Activated CD4-positive, alpha-beta T cell treated with anti-CD3 and anti-CD28 coated beads, Interleukin-2, Interleukin-4, amounts not matched to agents 100 ng/mL and 50 ng/mL, durations not matched to agents 16 hours and 8 hours (primary cell): Measurements from ENCODE around the gene EFHC1.
A peak's percentile ranks its signal among the peaks of the same experiment; 100 is the strongest.

Experiments used
- DNase-seq: peaks from one replicate; pipeline ENCODE4 v3.0.0-alpha.2; 2020; ENCODE audit warnings: low spot score

The EFHC1 gene

GRCh38 chr6:52518279-52518945, 98.3 kb downstream of the EFHC1 start:
- DNase-seq, result no peak

- no peak for DNase-seq
Observed at GRCh38 chr6:52519618-52520017, 99.5 kb downstream of the EFHC1 start.

GRCh38 chr6:52522151-52522626, 102.0 kb downstream of the EFHC1 start:
- no peak for DNase-seq

GRCh38 chr6:52522655-52523054, 102.5 kb downstream of the EFHC1 start:
- DNase-seq, result no peak

- no peak for DNase-seq
Observed at GRCh38 chr6:52523378-52524142, 103.4 kb downstream of the EFHC1 start.

GRCh38 chr6:52524918-52525317, 104.8 kb downstream of the EFHC1 start:
- no peak for DNase-seq

- no peak for DNase-seq
Observed at GRCh38 chr6:52526634-52527033, 106.5 kb downstream of the EFHC1 start.

GRCh38 chr6:52527436-52527835, 107.3 kb downstream of the EFHC1 start:
- DNase-seq, result no peak

- no peak for DNase-seq
Observed at GRCh38 chr6:52529311-52529710, 109.2 kb downstream of the EFHC1 start.

GRCh38 chr6:52530351-52530750, 110.2 kb downstream of the EFHC1 start:
- no peak for DNase-seq

- no peak for DNase-seq
Observed at GRCh38 chr6:52531396-52531795, 111.3 kb downstream of the EFHC1 start.

GRCh38 chr6:52531834-52532233, 111.7 kb downstream of the EFHC1 start:
- no peak for DNase-seq

GRCh38 chr6:52532457-52532856, 112.3 kb downstream of the EFHC1 start:
- DNase-seq, result no peak

GRCh38 chr6:52533491-52533890, 113.3 kb downstream of the EFHC1 start:
- DNase-seq, result no peak

GRCh38 chr6:52534363-52534762, 114.2 kb downstream of the EFHC1 start:
- DNase-seq, result no peak

- peak; percentile 73 for DNase-seq
Observed at GRCh38 chr6:52534966-52535390, 114.8 kb downstream of the EFHC1 start.

- DNase-seq, result no peak
Observed at GRCh38 chr6:52535711-52536423, 115.7 kb downstream of the EFHC1 start.

- peak; percentile 30 for DNase-seq
Observed at GRCh38 chr6:52536424-52536916, 116.3 kb downstream of the EFHC1 start.

- DNase-seq, result peak; percentile 63
Observed at GRCh38 chr6:52537001-52537753, 117.0 kb downstream of the EFHC1 start.

- DNase-seq, result no peak
Observed at GRCh38 chr6:52538252-52538900, 118.2 kb downstream of the EFHC1 start.

- no peak for DNase-seq
Observed at GRCh38 chr6:52538901-52539354, 118.8 kb downstream of the EFHC1 start.
